GM18870 (cell line): Measurements from ENCODE around the gene UBE2H.
A peak's percentile ranks its signal among the peaks of the same experiment; 100 is the strongest.

ENCODE experiments used
- ATAC-seq: cut with Tn5 transposase; IDR thresholded peaks from one replicate; pipeline ENCODE4 v1.9.1; 2021; ENCODE audit warnings: moderate library complexity; ENCODE audit not compliant: unreplicated experiment

UBE2H gene

GRCh38 chr7:129950933-129951225, 1.9 kb downstream of the UBE2H start:
- ATAC-seq = no peak

- ATAC-seq = peak; percentile 38
Observed at GRCh38 chr7:129950191-129950932, 2.4 kb downstream of the UBE2H start.

GRCh38 chr7:129949292-129950133, 3.2 kb downstream of the UBE2H start:
- ATAC-seq = peak; percentile 36

- ATAC-seq = peak; percentile 32
Observed at GRCh38 chr7:129948877-129949291, 3.9 kb downstream of the UBE2H start.

GRCh38 chr7:129948338-129948737, 4.4 kb downstream of the UBE2H start:
- no peak for ATAC-seq

- no peak for ATAC-seq
Observed at GRCh38 chr7:129947701-129948100, 5.1 kb downstream of the UBE2H start.

GRCh38 chr7:129947049-129947448, 5.7 kb downstream of the UBE2H start:
- no peak for ATAC-seq

- ATAC-seq = no peak
Observed at GRCh38 chr7:129946282-129946681, 6.5 kb downstream of the UBE2H start.

- ATAC-seq = no peak
Observed at GRCh38 chr7:129943352-129943751, 9.4 kb downstream of the UBE2H start.

GRCh38 chr7:129940329-129940728, 12.4 kb downstream of the UBE2H start:
- no peak for ATAC-seq

GRCh38 chr7:129939881-129940280, 12.9 kb downstream of the UBE2H start:
- no peak for ATAC-seq

- ATAC-seq = no peak
Observed at GRCh38 chr7:129933627-129934026, 19.1 kb downstream of the UBE2H start.

- ATAC-seq = no peak
Observed at GRCh38 chr7:129926618-129927017, 26.1 kb downstream of the UBE2H start.

- ATAC-seq = no peak
Observed at GRCh38 chr7:129925416-129926002, 27.3 kb downstream of the UBE2H start.

- ATAC-seq = no peak
Observed at GRCh38 chr7:129924602-129925001, 28.2 kb downstream of the UBE2H start.

- peak; percentile 74 for ATAC-seq
Observed at GRCh38 chr7:129923709-129924108, 29.1 kb downstream of the UBE2H start.

GRCh38 chr7:129919492-129919891, 33.3 kb downstream of the UBE2H start:
- no peak for ATAC-seq

- no peak for ATAC-seq
Observed at GRCh38 chr7:129918922-129919321, 33.8 kb downstream of the UBE2H start.

- no peak for ATAC-seq
Observed at GRCh38 chr7:129917934-129918333, 34.8 kb downstream of the UBE2H start.

GRCh38 chr7:129914536-129915272, 38.1 kb downstream of the UBE2H start:
- no peak for ATAC-seq

- no peak for ATAC-seq
Observed at GRCh38 chr7:129913428-129913827, 39.3 kb downstream of the UBE2H start.
